ENCODE data around the gene SAG.
A peak's percentile ranks its signal among the peaks of the same experiment; 100 is the strongest.

Gene SAG

DNA sequence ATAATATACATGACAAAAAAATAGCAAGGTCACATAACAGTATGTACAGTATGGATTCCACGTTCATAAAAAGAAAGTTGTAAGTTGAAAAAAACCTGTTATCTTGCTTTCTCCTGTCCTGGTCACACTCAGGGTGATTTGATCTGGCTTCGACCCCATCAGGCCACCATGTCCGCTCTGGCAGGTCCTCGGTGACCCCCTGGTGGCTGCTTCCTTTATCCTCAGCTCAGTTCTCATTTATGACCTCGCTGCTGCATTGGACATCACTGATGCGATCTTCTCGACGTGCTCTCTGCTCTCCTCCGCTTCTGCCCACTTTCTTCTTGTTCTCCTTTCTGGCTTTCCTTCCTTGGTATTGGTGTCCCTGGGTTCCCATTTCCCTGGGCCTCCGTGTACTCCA, 76.4 kb downstream of the SAG start:
- DNase-seq = no peak

GRCh38 chr2:233384811-233385488, 77.3 kb downstream of the SAG start:
- DNase-seq = no peak

- peak; percentile 71 for DNase-seq
These were observed 78.0 kb downstream of the SAG start for GRCh38 chr2:233385489-233386044.

GRCh38 chr2:233386382-233387041, 78.9 kb downstream of the SAG start:
- DNase-seq = no peak

GRCh38 chr2:233387225-233387624, 79.6 kb downstream of the SAG start:
- DNase-seq = no peak

DNA sequence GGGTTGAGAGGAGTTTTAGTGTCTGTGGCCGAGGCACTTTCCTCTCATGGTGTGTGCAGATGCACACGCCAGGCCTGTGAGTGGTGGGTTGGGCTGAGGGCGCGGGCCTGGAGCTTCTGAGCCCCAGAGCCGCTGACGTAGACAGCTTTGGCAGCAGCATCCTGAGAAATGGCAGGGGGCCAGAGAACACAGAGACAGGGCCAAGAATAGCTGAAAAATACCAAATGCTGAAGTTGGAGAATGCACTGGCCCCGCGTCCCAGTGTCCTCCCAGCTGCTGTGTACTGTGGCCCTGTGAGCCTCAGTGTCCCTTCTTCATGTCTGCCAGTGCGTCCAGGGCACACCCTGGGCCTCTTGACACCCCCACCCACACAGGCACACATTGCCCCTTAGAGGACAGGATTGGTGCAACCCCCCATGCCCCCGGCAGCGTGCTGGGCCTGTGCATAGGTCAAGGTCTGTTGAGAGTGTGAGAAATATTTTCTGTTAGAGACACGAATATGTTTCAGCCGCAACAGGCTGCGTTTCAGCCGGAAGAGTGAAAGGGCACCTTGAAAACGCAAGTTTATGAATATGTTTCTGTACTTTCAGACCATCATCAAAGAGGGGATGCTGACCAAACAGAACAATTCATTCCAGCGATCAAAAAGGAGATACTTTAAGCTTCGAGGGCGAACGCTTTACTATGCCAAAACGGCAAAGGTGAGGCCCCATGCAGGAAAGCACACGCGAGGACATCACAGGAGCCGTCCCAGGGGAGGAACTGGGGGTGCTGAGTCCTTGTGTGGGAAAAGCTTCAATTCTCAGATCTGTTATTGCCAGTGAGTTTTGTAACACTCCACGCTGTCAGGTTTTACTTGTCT, 80.3 kb downstream of the SAG start:
- DNase-seq = no peak

DNA sequence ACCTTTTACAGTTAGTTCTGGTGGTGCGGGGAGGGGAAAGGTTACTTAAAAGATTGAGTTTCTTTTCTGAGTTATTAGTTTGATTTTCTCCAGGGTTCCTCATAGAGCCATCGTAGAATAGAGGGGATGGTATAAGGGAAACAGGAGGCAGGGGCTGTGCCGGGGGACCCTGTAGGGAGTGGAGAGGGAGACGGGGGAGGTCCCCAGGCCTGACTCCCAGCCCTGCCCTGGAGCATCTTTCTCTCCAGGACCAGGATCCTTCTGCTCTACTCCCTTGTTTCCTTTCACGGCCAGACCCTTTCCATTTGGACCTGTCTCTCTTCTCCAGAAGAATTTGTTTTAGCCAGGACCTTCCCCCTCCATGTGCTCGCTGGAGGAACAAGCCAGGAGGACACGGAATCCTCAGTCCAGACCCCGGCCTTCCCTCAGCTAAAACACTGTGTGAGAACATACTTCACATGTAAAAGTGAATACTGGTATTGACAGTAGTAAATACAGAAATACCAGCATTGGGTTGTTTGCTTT, 82.0 kb downstream of the SAG start:
- no peak for DNase-seq

GRCh38 chr2:233395687-233396086, 88.1 kb downstream of the SAG start:
- DNase-seq = no peak
